Measurements from ENCODE around the gene MIA2.

- TF ChIP-seq, protein P1, sequence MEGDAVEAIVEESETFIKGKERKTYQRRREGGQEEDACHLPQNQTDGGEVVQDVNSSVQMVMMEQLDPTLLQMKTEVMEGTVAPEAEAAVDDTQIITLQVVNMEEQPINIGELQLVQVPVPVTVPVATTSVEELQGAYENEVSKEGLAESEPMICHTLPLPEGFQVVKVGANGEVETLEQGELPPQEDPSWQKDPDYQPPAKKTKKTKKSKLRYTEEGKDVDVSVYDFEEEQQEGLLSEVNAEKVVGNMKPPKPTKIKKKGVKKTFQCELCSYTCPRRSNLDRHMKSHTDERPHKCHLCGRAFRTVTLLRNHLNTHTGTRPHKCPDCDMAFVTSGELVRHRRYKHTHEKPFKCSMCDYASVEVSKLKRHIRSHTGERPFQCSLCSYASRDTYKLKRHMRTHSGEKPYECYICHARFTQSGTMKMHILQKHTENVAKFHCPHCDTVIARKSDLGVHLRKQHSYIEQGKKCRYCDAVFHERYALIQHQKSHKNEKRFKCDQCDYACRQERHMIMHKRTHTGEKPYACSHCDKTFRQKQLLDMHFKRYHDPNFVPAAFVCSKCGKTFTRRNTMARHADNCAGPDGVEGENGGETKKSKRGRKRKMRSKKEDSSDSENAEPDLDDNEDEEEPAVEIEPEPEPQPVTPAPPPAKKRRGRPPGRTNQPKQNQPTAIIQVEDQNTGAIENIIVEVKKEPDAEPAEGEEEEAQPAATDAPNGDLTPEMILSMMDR (conservative IDR thresholded peaks at IDR 0.05; ENCODE audit: low read depth, low read length): no peak
- no peak for TF ChIP-seq EZH2 (IDR thresholded peaks at IDR 0.05; ENCODE audit: low read length, unreplicated experiment)
Observed at GRCh38 chr14:39265033-39265432, 31.3 kb downstream of the MIA2 start.

Data from PC-3 (cell line).